Mesothelial cell of epicardium (in vitro differentiated cells): ENCODE measurements around the gene TNFRSF14. TPM values are rescaled to one million over a fixed set of nuclear protein-coding genes. Genes with fewer than 3 reads are reported as not detected.

ENCODE experiments used
- DNase-seq, 2 experiments: peaks; one replicate each; pipeline ENCODE4 v3.0.0; 2021; ENCODE audit warnings: low spot score in 2 of 2; ENCODE audit not compliant: unreplicated experiment in 2 of 2
- H3K27ac Mint-ChIP-seq: 2 replicates; pipeline ENCODE4 v1.8.0; 2021; ENCODE audit warnings: mixed read lengths
- H3K27me3 Mint-ChIP-seq: 2 replicates; pipeline ENCODE4 v1.8.0; 2021; ENCODE audit warnings: low read depth, mixed read lengths
- H3K36me3 Mint-ChIP-seq: 2 replicates; pipeline ENCODE4 v1.8.0; 2021; ENCODE audit warnings: mixed read lengths
- H3K4me1 Mint-ChIP-seq: 2 replicates; pipeline ENCODE4 v1.8.0; 2021; ENCODE audit warnings: mixed read lengths
- H3K4me3 Mint-ChIP-seq: 2 replicates; pipeline ENCODE4 v1.8.0; 2021; ENCODE audit warnings: mild to moderate bottlenecking, moderate library complexity, mixed read lengths
- H3K9me3 Mint-ChIP-seq: 2 replicates; pipeline ENCODE4 v1.8.0; 2021; ENCODE audit warnings: mixed read lengths
- CTCF ChIP-seq: fragments of 200-600 bp; sonication (generic); IDR thresholded peaks from one replicate; pipeline ENCODE4 v1.5.0; 2021; ENCODE audit warnings: antibody characterized with exemption; ENCODE audit not compliant: unreplicated experiment
- total RNA-seq: library from RNA; stranded (reverse); gene quantifications from 3 replicates; pipeline ENCODE4 v1.2.1, GENCODE V29; 2021

The TNFRSF14 gene
- total RNA-seq, 1 donor from 2014 or later: 1.1 TPM

GRCh38 chr1:2520206-2520605 is 36.0 kb upstream of the TNFRSF14 start:
- Mint-ChIP-seq H3K9me3 (no peaks in the 10 kb centered on the region), H3K27me3 (no peaks in the 10 kb centered on the region), H3K4me3 (no peak overlapping the region), H3K36me3 (peaks cover 22% of the 10 kb centered on the region), H3K4me1 (peaks cover 14% of the 10 kb centered on the region), H3K27ac (no peak overlapping the region)
- DNase-seq: no peak
- no peak for TF ChIP-seq CTCF

GRCh38 chr1:2520806-2521205 is 35.4 kb upstream of the TNFRSF14 start:
- DNase-seq: no peak
- Mint-ChIP-seq H3K9me3 (no peaks in the 10 kb centered on the region), H3K36me3 (peaks cover 22% of the 10 kb centered on the region), H3K4me1 (peaks cover 17% of the 10 kb centered on the region), H3K4me3 (no peak overlapping the region), H3K27ac (no peak overlapping the region), H3K27me3 (no peaks in the 10 kb centered on the region)
- TF ChIP-seq CTCF: no peak

GRCh38 chr1:2522230-2522629 is 33.9 kb upstream of the TNFRSF14 start:
- DNase-seq: no peak
- Mint-ChIP-seq H3K4me1 (peaks cover 17% of the 10 kb centered on the region), H3K36me3 (peaks cover 20% of the 10 kb centered on the region), H3K9me3 (no peaks in the 10 kb centered on the region), H3K27ac (no peak overlapping the region), H3K27me3 (peaks cover 6% of the 10 kb centered on the region), H3K4me3 (no peak overlapping the region)
- TF ChIP-seq CTCF: no peak

GRCh38 chr1:2523191-2523890 is 32.8 kb upstream of the TNFRSF14 start:
- DNase-seq: no peak

GRCh38 chr1:2523891-2524609 is 32.1 kb upstream of the TNFRSF14 start:
- no peak for TF ChIP-seq CTCF
- Mint-ChIP-seq H3K4me3 (peak overlapping the region; percentile 93), H3K4me1 (peaks cover 19% of the 10 kb centered on the region), H3K27me3 (peaks cover 23% of the 10 kb centered on the region), H3K27ac (no peak overlapping the region), H3K36me3 (peaks cover 10% of the 10 kb centered on the region), H3K9me3 (no peaks in the 10 kb centered on the region)
- no peak for DNase-seq

More at GRCh38 chr1:2523191-2523890, 32.8 kb upstream of the TNFRSF14 start:
- peaks cover 16% of the 10 kb centered on the region for H3K36me3 Mint-ChIP-seq
- H3K4me1 Mint-ChIP-seq: peaks cover 17% of the 10 kb centered on the region
- peaks cover 16% of the 10 kb centered on the region for H3K27me3 Mint-ChIP-seq
- H3K27ac Mint-ChIP-seq: no peak overlapping the region
- no peak for TF ChIP-seq CTCF
- H3K4me3 Mint-ChIP-seq: no peak overlapping the region
- no peaks in the 10 kb centered on the region for H3K9me3 Mint-ChIP-seq
